Hippocampal formation (tissue), 2 donors: ENCODE measurements around the gene CXorf58.
"Not testable (repeated sequence)": the region's sequence is repeated elsewhere in the genome, so short reads cannot be mapped to it uniquely, and the experiment has no call there.

Experiments used
- DNase-seq, 2 donors: peaks; one replicate each; lab custom pipeline; 2025; lab: John Stamatoyannopoulos, UW

CXorf58 gene, protein sequence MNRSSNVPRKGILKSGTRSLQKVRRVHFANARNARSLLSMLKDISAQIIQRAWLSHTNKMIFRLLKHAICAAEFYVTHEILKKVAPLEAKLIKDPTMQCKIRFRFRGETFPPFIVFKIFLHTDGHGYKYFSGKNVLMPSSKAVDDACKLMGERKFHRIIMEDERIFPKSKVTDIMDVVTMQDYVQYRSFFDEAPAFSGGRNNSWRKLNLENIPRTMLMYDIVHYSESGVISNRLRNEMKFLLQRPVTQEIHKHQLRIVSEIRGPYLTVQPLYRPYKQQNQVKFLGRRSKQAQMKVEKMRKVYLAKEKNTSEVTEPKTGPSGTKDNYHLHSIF

DNA sequence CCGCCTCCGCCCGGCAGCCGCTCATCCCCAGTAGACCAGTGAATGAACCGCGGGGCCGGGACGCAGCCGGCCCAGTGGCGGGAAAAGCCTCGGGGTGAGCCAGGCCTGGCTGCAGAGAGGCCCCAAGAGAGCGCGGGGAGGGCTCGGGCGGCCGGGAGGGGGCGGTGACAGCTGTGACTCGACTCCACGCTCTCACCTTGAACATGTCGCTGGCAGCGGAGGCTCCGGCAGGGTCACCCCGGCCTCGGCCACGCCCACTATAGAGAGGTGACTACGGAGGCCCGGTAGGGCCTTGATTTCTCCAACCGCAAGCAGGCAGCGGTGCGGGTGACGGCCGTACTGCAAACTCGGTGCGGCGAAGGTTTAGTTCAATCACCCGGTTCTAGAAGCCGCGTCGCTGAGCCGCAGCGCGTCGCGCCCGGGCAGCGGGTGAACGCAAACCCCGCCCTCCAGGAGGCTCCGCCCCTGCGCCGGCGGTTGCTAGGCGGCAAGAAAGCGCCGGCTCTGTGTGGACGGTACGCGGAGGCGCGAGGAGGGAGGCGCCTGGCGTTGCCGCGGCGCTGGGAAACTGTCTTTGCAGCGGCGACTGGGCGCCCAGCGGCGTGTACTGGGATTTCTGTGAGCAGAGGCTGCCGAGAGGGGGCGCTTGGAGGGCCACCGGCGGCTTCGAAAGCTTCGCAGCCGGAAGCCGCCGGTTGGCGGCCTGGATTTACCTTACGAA is at the start of gene CXorf58, which contains the start of gene APOO:
Gene CXorf58 (plus strand): TSS at position 509 of the 721 bp plus-strand sequence. CDS start 2,297 bp downstream, outside the sequence.
Gene APOO (minus strand): TSS at position 441 of the 721 bp plus-strand sequence. CDS start 236 bp downstream, at position 205.
- peak; percentile 78 to 79 for DNase-seq

DNA sequence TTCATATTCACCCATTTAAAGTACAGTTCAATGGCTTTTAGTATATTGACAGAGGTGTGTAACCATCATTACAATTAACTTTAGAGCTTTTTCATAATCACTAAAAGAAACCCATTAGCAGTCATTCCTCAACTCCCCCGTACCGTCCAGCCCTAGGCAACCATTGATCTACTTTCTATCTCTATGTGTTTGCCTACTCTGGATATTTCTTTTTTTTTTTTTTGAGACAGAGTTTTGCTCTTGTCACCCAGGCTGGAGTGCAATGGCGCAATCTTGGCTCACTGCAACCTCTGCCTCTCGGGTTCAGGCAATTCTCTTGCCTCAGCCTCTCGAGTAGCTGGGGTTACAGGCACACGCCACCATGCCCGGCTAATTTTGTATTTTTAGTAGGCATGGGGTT is 48.6 kb upstream of the CXorf58 start:
- DNase-seq, result not testable (repeated sequence)

DNA sequence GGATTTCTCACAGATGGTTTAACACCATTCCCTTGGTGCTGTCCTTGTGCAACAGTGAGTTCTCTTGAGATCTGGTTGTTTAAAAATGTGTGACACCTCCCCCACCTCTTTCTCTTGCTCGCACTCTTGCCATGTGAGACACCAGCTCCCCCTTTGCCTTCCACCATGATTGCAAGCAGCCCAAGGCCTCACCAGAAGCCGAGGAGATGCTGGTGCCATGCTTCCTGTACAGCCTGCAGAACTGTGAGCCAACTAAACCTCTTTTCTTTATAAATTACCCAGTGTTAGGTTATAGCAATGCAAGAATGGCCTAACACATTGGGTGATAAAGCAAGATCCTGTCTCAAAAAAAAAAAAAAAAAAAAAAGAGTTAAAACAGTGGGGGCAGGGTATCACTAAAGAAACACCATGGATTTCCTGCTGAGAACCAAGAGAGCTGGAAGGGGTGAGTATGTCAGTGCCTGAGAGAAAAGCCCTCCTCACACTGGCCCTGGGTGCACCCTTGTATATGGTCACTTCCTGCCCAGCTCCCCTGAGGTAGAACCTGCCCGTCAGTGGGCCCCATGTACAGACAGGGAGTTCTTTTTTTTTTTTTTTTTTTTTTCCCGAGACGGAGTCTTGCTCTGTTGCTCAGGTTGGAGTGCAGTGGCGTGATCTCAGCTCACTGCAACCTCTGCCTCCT is 46.5 kb upstream of the CXorf58 start:
- DNase-seq, result no peak

DNA sequence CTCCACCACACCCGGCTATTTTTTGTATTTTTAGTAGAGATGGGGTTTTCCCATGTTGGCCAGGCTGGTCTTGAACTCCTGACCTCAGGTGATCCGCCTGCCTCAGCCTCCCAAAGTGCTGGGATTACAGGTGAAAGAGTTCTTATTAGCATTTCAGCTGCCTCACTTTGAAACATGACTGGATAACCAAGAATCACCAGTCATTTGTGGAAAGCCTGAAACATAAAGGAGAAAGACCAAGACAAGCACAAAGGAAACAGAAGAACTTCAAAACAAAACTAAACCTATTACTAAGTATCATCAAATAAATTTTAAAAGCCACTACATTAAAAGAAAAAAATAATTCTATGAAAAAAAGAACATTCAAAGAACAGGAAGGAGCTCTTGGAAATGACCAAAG is 45.9 kb upstream of the CXorf58 start:
- not testable (repeated sequence) for DNase-seq

DNA sequence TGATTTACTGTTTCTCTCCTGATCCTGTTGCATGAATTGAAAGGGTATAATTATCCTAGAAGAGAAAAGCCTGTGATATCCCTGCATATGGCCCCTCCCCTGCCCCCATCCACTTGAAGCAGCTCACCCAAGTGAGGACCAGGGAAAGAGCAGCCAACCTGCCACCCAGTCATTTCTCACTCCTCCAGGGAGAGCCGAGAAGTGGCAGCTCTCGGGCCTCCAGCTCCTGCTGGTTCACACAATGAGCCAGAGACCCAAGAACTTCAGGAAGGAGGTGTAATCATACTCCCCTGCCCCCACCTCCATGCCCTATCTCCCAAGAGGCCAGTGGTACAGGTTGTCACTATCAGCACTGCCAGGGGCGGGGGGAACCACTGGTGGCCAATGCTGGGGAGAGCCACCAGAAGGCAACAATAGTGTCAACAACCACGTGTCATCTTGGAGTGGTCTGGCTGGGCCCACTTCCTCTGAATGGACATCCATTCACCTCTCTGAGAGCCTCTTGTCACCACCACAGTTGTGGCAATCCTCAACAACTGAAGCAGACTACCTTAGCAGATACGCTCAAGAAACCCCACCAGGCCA is 43.0 kb upstream of the CXorf58 start:
- DNase-seq, result no peak

DNA sequence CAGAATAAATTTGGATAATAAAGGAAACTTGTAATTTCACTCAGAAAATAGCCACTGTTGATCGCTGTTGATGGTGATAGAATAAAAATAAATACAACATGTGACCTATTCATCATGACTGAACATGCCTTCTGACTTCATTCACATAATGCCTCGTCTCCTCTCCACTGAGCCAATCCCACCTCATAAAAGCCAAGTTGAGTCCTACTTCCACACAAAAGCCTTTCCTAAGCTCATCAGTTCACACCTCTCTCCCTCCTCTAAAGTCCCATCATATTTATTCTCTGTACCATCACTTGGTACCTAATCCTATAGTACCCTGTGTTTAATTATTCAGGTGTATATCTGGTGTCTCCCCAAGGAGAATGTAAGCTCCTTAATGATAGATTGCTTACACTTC is 37.8 kb upstream of the CXorf58 start:
- DNase-seq, result no peak

DNA sequence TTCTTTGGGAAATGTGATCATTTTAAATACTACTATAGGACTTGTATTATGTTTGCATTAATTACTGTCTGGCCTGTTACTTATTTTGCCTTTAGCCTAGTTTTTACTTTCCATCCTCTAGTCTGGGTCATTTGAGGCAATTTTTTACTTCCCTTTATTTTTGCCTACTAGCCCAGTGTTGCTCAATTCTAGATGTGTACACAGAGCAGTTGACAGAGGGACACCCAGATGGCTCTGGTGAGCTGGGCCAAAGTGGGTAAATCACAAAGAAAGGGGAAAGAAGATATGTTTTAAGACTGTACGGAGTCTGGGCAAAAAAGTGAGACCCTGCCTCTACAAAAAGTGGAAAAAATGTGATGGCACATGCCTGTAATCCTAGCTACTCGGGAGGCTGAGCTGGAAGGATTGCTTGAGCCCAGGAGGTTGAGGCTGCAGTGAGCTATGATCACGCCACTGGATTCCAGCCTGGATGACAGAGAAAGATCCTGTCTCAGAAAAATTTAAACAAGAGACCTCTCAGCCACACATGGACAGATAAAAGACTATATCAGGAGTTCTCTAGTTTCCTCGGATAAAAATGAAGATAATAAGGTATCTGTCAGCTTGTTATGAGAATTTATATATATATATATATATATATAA is 35.8 kb upstream of the CXorf58 start:
- no peak for DNase-seq

DNA sequence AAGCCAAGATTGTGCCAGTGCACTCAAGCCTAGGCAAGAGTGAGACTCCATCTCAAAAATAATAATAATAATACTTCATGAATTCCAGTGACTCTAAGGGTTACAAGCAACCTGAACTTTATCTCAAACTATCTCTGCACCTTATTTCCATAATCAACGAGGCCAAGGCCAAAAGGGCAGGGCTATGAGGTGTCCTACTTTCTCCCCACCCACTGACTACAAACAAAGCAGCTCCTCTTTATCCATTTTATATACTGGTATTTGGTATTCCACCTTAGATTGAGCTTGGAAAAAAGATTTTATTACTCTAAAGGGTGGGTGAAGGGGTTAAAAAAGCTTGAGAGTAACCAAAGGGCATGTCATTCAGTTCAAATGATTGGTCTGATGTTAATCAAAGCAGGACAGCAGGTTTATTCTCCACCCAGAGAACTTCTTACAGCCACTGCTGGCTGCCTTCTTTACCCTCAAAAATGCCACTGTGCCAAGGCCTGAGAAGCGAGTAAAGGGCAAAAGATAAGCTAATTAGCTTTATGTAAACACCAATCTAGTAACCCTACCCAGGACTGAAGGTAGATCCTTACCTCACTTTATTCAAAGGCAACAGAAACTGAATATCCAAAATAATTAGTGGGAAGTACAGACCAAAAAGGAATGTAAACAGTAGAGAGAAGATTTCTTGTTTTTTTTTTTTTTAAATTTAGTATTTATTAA is 28.3 kb upstream of the CXorf58 start:
- DNase-seq, result no peak

DNA sequence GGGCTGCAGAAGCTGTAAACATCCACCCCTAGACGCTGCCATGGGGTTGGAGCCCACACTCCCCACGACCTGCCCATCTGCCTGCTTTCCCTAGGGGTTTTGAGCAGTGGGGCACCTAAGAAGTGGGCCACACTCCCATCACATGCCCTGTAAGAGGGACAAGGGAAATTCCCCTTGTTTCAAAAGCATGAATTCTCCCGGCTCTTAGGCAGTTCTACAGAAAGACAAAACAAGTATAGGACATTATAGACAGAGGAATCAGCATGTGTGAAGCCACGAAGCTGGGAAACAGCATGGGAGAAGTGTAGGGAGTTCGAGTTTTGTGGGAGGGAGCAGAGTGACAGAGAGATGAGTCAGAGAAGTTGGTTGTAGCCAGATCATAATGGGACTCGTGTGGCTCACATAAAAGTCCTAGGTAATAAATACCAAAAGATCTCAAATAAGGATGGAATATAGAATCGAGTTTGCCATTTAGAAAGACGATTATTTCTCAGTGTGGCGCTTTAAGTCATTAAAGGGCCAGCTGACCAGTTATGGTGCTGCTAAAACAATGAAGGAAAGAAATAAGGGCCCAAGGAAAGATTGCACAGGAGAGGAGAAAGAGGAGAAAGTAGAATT is 24.0 kb upstream of the CXorf58 start:
- DNase-seq, result no peak

DNA sequence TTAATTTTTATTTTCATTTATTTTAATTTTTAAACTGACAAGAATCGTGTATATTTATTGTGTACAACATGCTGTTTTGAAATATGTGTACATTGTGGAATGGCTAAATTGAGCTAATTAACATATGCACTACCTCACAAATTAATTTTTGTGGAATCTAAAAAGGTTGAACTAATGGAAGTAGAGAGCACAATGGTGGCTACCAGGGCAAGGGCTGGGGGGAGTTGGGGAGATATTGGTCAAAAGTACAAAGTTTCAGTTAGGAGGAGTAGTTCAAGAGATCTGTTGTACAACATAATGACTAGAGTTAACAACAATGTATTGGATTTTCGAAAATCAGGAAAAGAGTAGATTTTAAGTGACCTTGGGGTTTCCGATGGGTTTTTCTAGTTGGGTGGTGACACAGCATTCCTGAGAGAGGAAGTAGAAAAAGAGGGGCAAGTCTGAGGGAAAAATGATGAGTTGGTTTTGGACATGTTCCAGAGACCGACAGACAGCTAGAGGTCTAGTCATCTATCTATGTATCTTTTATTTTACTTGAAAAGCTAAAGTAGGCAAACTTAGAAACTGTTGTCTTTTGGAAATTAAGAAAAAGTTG is 23.3 kb upstream of the CXorf58 start:
- no peak for DNase-seq

DNA sequence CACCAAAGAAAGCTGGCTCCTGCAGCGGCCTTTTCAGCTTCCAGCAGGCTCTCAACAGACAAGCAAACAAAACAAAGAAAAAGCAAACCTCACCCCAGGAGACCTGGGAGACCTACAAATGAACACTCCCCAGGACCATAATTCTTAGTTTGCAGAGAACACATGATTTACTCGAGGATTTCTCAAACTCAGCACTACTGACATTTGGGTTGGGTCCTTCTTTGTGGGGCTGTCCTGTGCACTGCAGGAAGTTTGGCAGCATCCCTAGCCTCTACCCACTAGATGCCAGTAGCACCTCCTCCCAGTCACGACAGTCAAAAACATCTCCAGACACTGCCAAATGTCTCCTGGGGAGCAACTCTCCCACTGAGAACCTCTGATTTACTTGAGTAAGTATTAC is 22.0 kb upstream of the CXorf58 start:
- no peak for DNase-seq

DNA sequence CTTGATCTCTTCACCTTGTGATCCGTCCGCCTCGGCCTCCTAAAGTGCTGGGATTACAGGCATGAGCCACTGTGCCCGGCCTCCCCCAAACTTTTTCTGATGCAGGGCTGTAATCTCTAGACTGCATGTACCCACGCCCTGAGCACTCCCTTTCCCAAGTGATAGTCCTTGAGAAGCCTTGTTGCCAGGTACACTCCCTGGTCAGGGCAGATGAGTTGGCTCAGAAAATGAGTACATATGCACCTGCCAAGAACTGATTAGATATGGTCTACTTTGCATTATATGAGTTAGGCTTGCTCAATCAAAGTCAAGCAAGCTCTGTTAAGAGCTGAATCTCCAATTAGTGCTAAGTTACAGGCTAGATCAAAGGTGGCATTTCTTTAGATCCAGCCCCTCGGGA is 20.4 kb upstream of the CXorf58 start:
- DNase-seq, result no peak

DNA sequence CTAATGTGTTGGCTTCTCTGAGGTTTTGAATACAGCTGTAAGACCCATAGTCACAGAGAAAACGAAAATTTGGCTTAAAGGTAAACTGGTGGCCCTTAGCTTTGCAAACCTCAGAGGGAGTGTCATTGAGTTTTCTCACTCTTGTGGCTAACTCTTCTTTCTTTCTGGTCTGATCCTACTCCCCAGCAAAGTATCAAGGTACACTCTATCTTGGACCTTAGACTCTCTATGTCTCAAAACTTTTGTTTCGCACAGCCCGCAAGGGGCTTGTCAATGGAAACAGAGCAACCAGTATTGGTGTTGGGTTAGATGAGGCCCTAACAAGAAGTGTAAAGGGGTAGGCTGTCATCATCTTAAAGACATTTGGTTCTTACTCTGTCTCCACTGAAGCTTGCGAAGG is 19.9 kb upstream of the CXorf58 start:
- DNase-seq, result no peak

DNA sequence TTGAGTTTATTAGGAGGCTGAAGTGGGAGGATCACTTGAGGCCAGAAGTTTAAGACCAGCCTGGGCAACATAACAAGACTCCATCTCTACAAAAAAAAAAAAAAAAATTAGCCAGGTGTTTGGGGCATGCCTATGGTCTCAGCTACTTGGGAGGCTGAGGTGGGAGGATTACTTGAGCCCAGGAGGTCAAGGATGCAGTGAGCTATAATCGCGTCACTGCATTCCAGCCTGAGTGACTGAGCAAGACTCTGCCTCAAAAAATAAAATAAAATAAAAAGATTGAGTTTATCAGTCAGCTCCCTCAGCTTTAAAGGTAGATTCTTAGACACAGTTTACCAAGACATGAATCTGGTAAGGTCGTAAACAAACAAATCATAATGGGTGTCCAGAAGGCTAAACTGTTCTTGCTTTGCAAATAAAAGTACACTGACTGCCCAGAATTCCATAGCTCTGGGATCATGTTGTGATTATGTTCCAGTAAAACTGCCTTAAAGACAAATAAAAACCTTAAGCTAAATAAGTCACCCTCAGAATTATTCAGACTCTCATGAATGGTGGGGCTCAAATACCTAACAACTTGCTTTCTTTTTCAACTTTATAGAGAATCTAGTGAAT is 18.8 kb upstream of the CXorf58 start:
- no peak for DNase-seq

DNA sequence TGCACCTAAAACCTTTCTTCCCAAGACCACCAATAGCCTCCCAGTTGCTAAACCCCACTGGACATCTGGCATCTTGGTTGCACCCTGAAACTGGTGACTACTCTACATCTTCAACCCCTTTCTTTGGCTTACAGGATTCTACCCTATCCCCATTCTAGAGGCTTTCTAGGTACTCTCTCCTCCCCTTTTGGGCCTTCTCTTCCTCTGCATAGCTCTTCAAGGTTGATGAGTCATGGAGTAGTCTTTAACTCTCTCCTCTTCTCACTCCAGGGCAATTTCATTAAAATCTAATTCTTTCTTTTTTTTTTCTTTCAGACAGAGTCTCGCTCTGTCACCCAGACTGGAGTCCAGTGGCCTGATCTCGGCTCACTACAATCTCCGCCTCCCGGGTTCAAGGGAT is 16.9 kb upstream of the CXorf58 start:
- DNase-seq, result no peak

DNA sequence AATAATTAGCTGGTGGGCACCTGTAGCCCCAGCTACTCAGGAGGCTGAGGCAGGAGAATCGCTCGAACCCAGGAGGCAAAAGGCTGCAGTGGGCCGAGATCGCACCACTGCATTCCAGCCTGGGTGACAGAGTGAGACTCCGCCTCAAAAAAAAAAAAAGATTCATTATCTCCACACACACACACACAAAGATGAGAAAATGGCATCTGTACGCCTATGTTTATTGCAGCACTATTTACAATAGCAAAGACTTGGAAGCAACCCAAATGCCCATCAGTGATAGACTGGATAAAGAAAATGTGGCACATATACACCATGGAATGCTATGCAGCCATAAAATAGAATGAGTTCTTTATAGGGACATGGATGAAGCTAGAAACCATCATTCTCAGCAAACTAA is 12.8 kb upstream of the CXorf58 start:
- DNase-seq, result not testable (repeated sequence)

DNA sequence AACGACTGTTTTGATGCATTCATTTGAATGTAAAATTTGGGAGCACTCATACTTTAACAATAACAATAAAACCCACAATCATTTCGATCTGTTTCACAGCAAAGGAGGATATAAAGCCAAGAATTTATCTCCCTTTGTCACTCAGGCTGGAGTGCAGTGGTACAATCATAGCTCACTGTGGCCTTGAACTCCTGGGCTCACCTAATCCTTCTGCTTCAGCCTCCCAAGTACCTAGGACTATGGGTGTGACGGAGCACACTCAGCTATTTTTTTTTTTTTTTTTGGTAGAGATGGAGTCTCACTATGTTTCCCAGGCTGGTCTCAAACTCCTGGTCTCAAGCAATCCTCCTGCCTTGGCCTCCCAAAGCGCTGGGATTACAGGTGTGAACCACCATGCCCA is 11.3 kb upstream of the CXorf58 start:
- not testable (repeated sequence) for DNase-seq

DNA sequence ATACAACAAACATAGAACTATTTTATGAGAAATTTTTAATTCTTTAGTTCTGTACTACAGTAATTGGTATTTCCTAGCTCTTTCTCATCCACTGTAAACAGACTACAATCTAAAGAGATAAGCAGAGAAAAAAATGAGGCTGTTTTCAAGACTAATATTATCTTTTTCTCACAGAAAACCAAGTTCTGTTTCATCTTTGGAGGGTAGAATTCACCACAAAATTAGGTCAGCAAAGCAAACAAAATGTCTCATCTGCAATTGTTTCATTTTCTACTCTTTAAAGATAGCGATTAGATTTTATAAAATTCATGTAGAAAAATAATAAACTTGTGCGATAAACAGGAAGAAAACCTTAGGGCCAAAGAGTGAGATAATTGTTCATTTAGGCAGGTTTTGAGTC is 10.8 kb upstream of the CXorf58 start:
- DNase-seq, result no peak

DNA sequence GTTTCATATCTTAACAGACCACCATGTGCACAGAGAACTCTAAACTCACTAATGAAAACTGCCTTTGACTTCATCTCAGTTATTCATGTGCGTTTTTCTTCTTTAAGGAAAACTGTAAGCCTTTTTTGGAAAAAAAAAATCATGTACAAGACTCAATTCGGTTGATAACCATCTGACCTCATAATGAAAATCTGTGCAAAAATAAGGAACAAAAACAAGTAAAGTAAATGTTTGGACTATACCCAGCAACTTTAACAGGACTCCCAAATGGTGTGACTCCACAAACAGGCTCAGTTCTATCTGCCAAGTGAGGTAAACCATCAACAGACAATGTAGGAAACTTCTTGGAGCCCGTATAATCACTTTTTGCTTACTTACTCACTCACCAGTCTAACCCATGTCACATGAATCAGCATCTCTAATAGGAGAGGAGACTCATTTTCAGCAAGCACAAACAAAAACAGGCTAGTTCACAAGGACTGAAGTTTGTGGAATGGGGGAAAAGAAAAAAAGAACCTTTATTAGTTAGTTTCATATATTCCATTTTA is 9.3 kb upstream of the CXorf58 start:
- DNase-seq, result no peak
